ENCODE measurements around the gene CCSER1. TPM values are rescaled to one million over a fixed set of nuclear protein-coding genes. Genes with fewer than 3 reads are reported as not detected.

CCSER1 gene
- total and polyA plus RNA-seq, 4 donors, result 0.61 to 23.0 (median 3.8) TPM

DNA sequence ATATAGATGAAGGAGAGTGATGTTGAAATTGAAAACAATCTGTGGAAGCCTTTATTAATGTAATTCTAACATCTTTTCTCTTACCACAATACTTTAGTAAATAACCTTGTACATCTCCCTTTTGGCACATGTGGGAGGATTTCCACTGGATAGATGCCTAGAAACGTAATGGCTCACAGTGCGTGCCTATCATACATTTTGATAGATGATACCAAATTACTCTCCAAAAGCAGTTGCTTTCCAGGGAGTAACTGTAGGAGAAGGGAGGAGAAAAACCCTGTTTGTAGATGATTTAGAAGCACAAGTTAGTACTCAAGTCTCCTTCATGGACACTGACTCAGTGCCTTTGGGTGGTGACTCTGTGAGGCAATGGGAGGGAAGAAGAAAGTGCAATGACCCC lies 476.3 kb downstream of the CCSER1 start:
- H3K9ac ChIP-seq (ENCODE audit: insufficient read depth in 1 of 2, low read length in 2 of 2), result no peak overlapping the region
- WGBS, 2 donors, result 70 to 76% methylated on average over 2 of the region's 2 CpGs
- H3K4me1 ChIP-seq (ENCODE audit: control insufficient read depth in 5 of 5, insufficient read depth in 5 of 5, low read length in 5 of 5), result peaks cover 0 to 7% (median 0%) of the 10 kb centered on the region in 5 donors
- H3K27ac ChIP-seq (ENCODE audit: low read depth in 1 of 2, low read length in 1 of 2), result no peak overlapping the region
- H3K4me3 ChIP-seq, result no peak overlapping the region
- H3K27me3 ChIP-seq (ENCODE audit: control insufficient read depth in 3 of 3, insufficient read depth in 3 of 3, low read length in 2 of 3), result no peaks in the 10 kb centered on the region
- TF ChIP-seq, protein P1, sequence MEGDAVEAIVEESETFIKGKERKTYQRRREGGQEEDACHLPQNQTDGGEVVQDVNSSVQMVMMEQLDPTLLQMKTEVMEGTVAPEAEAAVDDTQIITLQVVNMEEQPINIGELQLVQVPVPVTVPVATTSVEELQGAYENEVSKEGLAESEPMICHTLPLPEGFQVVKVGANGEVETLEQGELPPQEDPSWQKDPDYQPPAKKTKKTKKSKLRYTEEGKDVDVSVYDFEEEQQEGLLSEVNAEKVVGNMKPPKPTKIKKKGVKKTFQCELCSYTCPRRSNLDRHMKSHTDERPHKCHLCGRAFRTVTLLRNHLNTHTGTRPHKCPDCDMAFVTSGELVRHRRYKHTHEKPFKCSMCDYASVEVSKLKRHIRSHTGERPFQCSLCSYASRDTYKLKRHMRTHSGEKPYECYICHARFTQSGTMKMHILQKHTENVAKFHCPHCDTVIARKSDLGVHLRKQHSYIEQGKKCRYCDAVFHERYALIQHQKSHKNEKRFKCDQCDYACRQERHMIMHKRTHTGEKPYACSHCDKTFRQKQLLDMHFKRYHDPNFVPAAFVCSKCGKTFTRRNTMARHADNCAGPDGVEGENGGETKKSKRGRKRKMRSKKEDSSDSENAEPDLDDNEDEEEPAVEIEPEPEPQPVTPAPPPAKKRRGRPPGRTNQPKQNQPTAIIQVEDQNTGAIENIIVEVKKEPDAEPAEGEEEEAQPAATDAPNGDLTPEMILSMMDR (IDR thresholded peaks at IDR 0.05; ENCODE audit: control extremely low read depth, extremely low read depth), result no peak
- DNase-seq (no peak), ATAC-seq (ENCODE audit: insufficient read depth, low FRiP score) (no peak)
- H3K36me3 ChIP-seq (ENCODE audit: control insufficient read depth in 4 of 4, insufficient read depth in 4 of 4, low read length in 4 of 4), result peaks cover 0 to 2% (median 0%) of the 10 kb centered on the region in 4 donors
- H3K9me3 ChIP-seq (ENCODE audit: control insufficient read depth in 4 of 4, insufficient read depth in 3 of 4, low read length in 3 of 4), result no peaks in the 10 kb centered on the region

DNA sequence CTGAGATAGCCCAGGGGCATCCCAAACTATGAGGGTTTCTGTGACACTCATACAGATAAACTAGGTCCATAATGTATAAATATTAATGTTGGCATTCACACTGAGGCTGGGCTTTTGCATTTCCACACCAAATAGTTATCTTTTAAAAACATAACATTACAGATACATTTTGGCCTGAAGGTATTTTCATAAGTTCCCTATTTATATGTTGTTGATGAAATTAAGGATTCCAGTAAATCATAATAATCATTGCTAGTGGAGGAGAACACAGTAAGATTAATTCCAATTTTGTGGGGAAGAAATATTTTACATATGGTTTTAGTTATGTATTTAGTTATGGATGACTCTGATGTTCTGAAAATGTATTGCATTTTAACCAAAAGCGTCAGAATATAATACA lies 479.6 kb downstream of the CCSER1 start:
- Histone ChIP-seq H3K27me3 (ENCODE audit: control insufficient read depth in 3 of 3, insufficient read depth in 3 of 3, low read length in 2 of 3) (no peaks in the 10 kb centered on the region), H3K4me3 (no peak overlapping the region), H3K27ac (ENCODE audit: low read depth in 1 of 2, low read length in 1 of 2) (no peak overlapping the region), H3K9me3 (ENCODE audit: control insufficient read depth in 4 of 4, insufficient read depth in 3 of 4, low read length in 3 of 4) (no peaks in the 10 kb centered on the region), H3K36me3 (ENCODE audit: control insufficient read depth in 4 of 4, insufficient read depth in 4 of 4, low read length in 4 of 4) (peaks cover 0 to 2% (median 0%) of the 10 kb centered on the region in 4 donors), H3K9ac (ENCODE audit: insufficient read depth in 1 of 2, low read length in 2 of 2) (no peak overlapping the region), H3K4me1 (ENCODE audit: control insufficient read depth in 5 of 5, insufficient read depth in 5 of 5, low read length in 5 of 5) (peaks cover 0 to 3% (median 0%) of the 10 kb centered on the region in 5 donors)
- ATAC-seq (ENCODE audit: insufficient read depth, low FRiP score) (no peak), DNase-seq (no peak)
- 96 to 98% methylated on average over 1 of the region's 1 CpG for WGBS, 2 donors
- TF ChIP-seq, protein P1 (IDR thresholded peaks at IDR 0.05; ENCODE audit: control extremely low read depth, extremely low read depth), result no peak

DNA sequence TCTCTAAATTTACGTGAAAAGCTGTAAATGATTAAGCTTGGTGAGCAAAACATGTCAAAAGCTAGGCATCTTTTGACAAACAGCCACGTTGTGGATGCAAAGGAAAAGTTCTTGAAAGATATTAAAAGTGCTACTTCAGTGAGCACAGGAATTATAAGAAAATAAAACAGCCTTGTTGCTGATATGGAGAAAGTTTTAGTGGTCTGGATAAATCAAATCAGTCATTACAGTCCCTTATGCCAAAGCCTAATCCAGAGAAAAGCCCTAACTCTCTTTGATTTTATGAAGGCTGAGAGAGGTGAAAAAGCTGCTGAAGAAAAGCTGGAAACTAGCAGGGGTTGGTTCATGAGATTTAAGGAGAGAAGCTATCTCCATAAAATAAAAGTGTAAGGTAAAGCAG lies 487.2 kb downstream of the CCSER1 start:
- TF ChIP-seq, protein P1 (IDR thresholded peaks at IDR 0.05; ENCODE audit: control extremely low read depth, extremely low read depth), result no peak
- ATAC-seq (ENCODE audit: insufficient read depth, low FRiP score), result no peak

DNA sequence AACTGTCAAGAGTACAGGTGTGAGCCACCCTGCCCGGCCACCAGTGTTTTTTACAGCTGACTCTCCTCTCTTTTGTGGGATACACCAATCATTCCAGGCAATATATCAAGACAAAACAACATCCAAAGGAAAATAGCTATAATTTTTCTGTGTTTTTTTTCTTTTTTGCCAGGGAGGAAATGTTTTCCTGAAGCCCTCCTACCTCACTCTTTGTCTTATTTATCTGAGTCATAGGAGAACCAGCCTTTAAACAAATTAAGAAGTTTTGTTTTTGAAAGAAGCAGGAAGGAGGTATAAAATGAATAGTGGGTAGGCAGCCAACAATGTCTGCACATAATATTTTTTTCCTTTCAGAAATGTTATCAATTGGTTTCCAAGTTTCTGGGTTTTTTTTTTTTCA lies 493.9 kb downstream of the CCSER1 start:
- WGBS, 2 donors, result 62 to 81% methylated on average over 1 of the region's 1 CpG

More for the DNA sequence above, 487.2 kb downstream of the CCSER1 start:
- Histone ChIP-seq H3K4me3 (no peak overlapping the region), H3K9me3 (ENCODE audit: control insufficient read depth in 4 of 4, insufficient read depth in 3 of 4, low read length in 3 of 4) (no peaks in the 10 kb centered on the region), H3K36me3 (ENCODE audit: control insufficient read depth in 4 of 4, insufficient read depth in 4 of 4, low read length in 4 of 4) (no peaks in the 10 kb centered on the region), H3K4me1 (ENCODE audit: control insufficient read depth in 5 of 5, insufficient read depth in 5 of 5, low read length in 5 of 5) (no peaks in the 10 kb centered on the region), H3K9ac (ENCODE audit: insufficient read depth in 1 of 2, low read length in 2 of 2) (no peak overlapping the region), H3K27ac (ENCODE audit: low read depth in 1 of 2, low read length in 1 of 2) (no peak overlapping the region), H3K27me3 (ENCODE audit: control insufficient read depth in 3 of 3, insufficient read depth in 3 of 3, low read length in 2 of 3) (no peaks in the 10 kb centered on the region)
- WGBS, 2 donors, result 76 to 84% methylated on average over 2 of the region's 2 CpGs
- no peak for DNase-seq

More for the DNA sequence above, 493.9 kb downstream of the CCSER1 start:
- DNase-seq, result no peak
- no peak overlapping the region for H3K4me3 ChIP-seq
- no peak overlapping the region for H3K9ac ChIP-seq (ENCODE audit: insufficient read depth in 1 of 2, low read length in 2 of 2)
- ATAC-seq (ENCODE audit: insufficient read depth, low FRiP score), result no peak
- no peaks in the 10 kb centered on the region for H3K4me1 ChIP-seq (ENCODE audit: control insufficient read depth in 5 of 5, insufficient read depth in 5 of 5, low read length in 5 of 5)
- TF ChIP-seq, protein P1 (IDR thresholded peaks at IDR 0.05; ENCODE audit: control extremely low read depth, extremely low read depth), result no peak
- no peaks in the 10 kb centered on the region for H3K36me3 ChIP-seq (ENCODE audit: control insufficient read depth in 4 of 4, insufficient read depth in 4 of 4, low read length in 4 of 4)
- no peaks in the 10 kb centered on the region for H3K9me3 ChIP-seq (ENCODE audit: control insufficient read depth in 4 of 4, insufficient read depth in 3 of 4, low read length in 3 of 4)
- H3K27me3 ChIP-seq (ENCODE audit: control insufficient read depth in 3 of 3, insufficient read depth in 3 of 3, low read length in 2 of 3), result no peaks in the 10 kb centered on the region
- no peak overlapping the region for H3K27ac ChIP-seq (ENCODE audit: low read depth in 1 of 2, low read length in 1 of 2)
